GM12873 (cell line): ENCODE results near the gene GPR68.

Source experiments
- CTCF ChIP-seq: IDR thresholded peaks from 2 replicates; pipeline ENCODE4 v1.5.1; 2012; ENCODE audit warnings: low read depth, mild to moderate bottlenecking, moderate library complexity, low read length, control low read depth; ENCODE audit not compliant: insufficient read depth; ENCODE audit errors: missing control alignments

GPR68 gene

DNA sequence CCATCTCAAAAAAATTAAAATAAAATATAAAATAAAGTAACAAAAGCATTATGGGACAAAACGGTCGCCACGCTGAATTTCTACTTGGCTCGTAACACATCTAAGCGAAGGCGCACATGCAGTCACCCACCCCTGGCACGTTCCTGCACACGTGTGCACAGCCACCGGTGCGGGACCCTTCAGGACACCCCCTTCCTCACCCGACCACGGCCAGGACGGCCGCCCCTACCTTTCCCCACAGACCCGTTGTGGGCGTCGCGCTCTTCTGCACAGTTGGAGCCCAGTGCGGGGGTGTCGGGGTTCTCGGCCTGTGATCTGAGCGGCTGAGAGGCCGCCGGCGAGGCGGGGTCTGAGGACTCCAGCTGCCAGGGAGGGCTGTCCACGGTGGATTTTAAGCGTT, 44.4 kb upstream of the GPR68 start:
- TF ChIP-seq CTCF, result no peak

DNA sequence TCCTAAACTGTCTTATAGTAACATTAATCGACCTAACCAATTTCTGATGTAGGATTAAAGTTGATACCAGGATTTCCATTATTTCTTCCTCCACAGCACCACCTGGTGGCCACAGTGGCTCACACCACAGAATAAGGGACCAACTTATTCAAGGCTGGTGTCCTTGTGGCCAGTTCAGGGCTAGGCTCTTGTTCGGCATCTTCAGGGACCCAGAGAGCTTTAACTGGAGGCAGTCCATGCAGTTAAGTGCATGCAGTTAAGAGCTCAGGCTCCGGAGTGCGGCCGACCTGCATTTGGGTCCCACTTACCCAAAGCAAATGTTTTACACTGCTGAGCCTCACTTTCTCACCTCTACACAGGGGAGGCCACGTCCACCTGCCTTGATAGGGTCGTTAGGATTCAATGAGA, 42.0 kb upstream of the GPR68 start:
- TF ChIP-seq CTCF, result peak; percentile 80

- TF ChIP-seq CTCF, result no peak
Observed at GRCh38 chr14:91284791-91285548, 40.5 kb upstream of the GPR68 start.

GRCh38 chr14:91284146-91284790, 39.8 kb upstream of the GPR68 start:
- no peak for TF ChIP-seq CTCF

DNA sequence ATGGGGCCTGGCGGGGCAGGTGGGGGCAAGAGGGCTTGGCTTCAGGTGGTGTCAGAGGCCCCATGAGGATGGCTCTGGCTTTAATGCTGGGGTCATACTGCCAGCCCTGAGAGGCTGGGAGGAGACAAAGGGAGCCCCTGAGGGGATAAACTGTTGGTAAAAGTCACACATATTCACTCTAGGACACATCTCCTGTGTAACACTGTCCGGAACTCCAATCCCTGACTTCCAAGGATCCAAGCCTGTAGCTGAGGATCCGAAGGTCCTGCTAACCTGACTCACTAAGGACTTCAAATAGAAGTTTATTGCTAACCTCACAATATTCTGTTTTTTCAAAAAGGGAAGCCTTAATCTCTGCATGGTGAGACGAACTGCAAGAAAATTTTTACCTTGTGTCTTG, 39.2 kb upstream of the GPR68 start:
- no peak for TF ChIP-seq CTCF

DNA sequence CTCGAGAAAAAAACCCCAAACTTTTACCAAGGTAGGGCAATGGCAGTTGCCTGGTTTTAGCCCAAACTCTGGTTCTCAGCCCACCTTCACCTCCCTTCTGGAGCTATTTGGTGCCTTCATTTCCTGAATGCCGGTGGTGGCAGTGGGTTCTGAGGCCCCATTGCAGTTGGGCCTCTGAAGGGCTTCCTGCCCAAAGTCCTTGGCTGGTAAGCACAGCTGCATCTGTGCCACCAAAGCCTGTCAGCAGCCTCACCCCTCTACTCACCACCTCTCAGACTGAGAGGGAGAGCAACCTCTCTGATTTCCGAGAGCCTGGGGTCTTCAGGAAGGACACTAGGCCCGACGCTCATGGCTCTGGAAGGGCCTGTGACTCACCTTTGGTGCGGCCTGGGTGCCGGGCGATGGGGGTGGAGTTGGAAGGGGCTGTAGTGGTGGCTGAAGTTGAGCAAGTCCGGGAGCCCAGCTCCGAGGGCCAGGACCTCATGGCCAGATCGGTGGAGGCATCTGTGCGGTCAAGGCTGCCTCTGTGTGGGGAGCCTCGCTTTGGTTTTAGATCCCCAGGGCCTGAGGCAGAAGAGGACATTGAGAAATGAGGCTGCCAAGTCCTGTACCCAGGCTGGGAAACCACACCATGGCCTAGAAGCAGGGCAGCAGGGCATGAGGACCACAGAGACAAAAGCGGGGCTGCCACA, 38.6 kb upstream of the GPR68 start:
- no peak for TF ChIP-seq CTCF

DNA sequence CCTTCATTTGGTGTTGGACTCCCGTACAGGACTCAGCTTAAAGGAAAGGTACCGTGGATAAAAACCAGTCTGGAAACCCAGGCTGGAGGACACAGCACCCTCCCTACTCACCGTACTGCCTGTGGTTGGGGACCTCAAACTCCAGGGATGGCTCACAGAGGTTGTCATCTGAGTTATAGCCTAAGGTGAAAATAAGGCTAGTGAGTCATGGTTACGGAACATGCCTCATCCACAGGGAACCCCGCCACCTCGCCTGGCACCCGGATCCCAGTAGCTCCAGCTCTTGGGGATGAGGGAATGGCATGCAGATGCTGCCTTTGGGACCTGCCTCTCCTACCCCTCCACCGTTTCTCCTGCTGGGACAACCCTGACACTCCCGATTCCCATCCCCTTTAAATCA, 36.8 kb upstream of the GPR68 start:
- TF ChIP-seq CTCF, result no peak
